GM23338 (cell line): ENCODE results near the gene RCOR1. TPM values are rescaled to one million over a fixed set of nuclear protein-coding genes. Genes with fewer than 3 reads are reported as not detected.

Experiments
- ATAC-seq: fragments of 200-7000 bp; cut with Tn5 transposase; 3 replicates; pipeline ENCODE4 v1.9.1; 2020
- DNase-seq: peaks from one replicate; pipeline ENCODE4 v3.0.0-alpha.2; 2015; ENCODE audit warnings: low spot score
- H2AFZ ChIP-seq: fragments of 200-600 bp; sonication (generic); 2 replicates; pipeline ENCODE4 v1.8.0; 2016; ENCODE audit warnings: antibody characterized with exemption, mild to moderate bottlenecking, moderate library complexity
- H3F3A ChIP-seq: fragments of 200-600 bp; sonication (generic); replicated peaks from 2 replicates; pipeline ENCODE4 v1.8.0; 2017; ENCODE audit warnings: antibody characterized with exemption, mixed run types, low read depth
- H3K27ac ChIP-seq: fragments of 200-600 bp; sonication (generic); 2 replicates; pipeline ENCODE4 v1.6.1; 2016; ENCODE audit warnings: low read depth
- H3K27me3 ChIP-seq: fragments of 200-600 bp; sonication (generic); 2 replicates; pipeline ENCODE4 v1.8.0; 2016; ENCODE audit warnings: mild to moderate bottlenecking, mixed run types, moderate library complexity; ENCODE audit not compliant: insufficient read depth
- H3K36me3 ChIP-seq: fragments of 200-600 bp; sonication (generic); 2 replicates; pipeline ENCODE4 v1.8.0; 2016; ENCODE audit warnings: mild to moderate bottlenecking; ENCODE audit not compliant: insufficient read depth
- H3K4me1 ChIP-seq: fragments of 200-600 bp; sonication (generic); 2 replicates; pipeline ENCODE4 v1.8.0; 2016; ENCODE audit warnings: mild to moderate bottlenecking, moderate library complexity; ENCODE audit not compliant: insufficient read depth
- H3K4me2 ChIP-seq: fragments of 200-600 bp; sonication (generic); 2 replicates; pipeline ENCODE4 v1.7.1; 2017; ENCODE audit warnings: mixed run types
- H3K4me3 ChIP-seq: fragments of 200-600 bp; sonication (generic); 2 replicates; pipeline ENCODE4 v1.6.1; 2016; ENCODE audit warnings: mixed run types
- H3K79me2 ChIP-seq: fragments of 200-600 bp; sonication (generic); replicated peaks from 2 replicates; pipeline ENCODE4 v1.8.0; 2017; ENCODE audit warnings: mild to moderate bottlenecking; ENCODE audit not compliant: insufficient read depth
- H3K9me2 ChIP-seq: fragments of 200-600 bp; sonication (generic); 2 replicates; pipeline ENCODE4 v1.8.0; 2017; ENCODE audit not compliant: insufficient read depth
- H4K20me1 ChIP-seq: fragments of 200-600 bp; sonication (generic); replicated peaks from 2 replicates; pipeline ENCODE4 v1.8.0; 2017; ENCODE audit warnings: mild to moderate bottlenecking; ENCODE audit not compliant: insufficient read depth
- H3K27ac Mint-ChIP-seq: 2 replicates; pipeline ENCODE4 v1.8.0; 2020; ENCODE audit warnings: inconsistent platforms, mild to moderate bottlenecking, moderate library complexity, mixed read lengths
- H3K27me3 Mint-ChIP-seq: 3 replicates; pipeline ENCODE4 v1.8.0; 2022; ENCODE audit warnings: low read depth, mild to moderate bottlenecking, moderate library complexity, mixed read lengths, inconsistent platforms; ENCODE audit not compliant: insufficient read depth, poor library complexity
- H3K36me3 Mint-ChIP-seq: 3 replicates; pipeline ENCODE4 v1.8.0; 2021; ENCODE audit warnings: low read depth, mild to moderate bottlenecking, inconsistent platforms, moderate library complexity, mixed read lengths
- H3K4me1 Mint-ChIP-seq: 3 replicates; pipeline ENCODE4 v1.8.0; 2020; ENCODE audit warnings: mild to moderate bottlenecking, inconsistent platforms, mixed read lengths
- H3K4me3 Mint-ChIP-seq: 3 replicates; pipeline ENCODE4 v1.8.0; 2021; ENCODE audit warnings: moderate library complexity, mild to moderate bottlenecking, inconsistent platforms, mixed read lengths
- H3K9me3 Mint-ChIP-seq: 3 replicates; pipeline ENCODE4 v1.8.0; 2020; ENCODE audit warnings: moderate library complexity, mild to moderate bottlenecking, inconsistent platforms, mixed read lengths
- CREB1 ChIP-seq: fragments of 250-450 bp; sonication (Bioruptor Pico); IDR thresholded peaks from 2 replicates; pipeline ENCODE4 v1.5.0; 2020; ENCODE audit warnings: low read depth, mild to moderate bottlenecking, moderate library complexity
- CTCF ChIP-seq, 2 experiments: fragments of 200-600 bp in 1 of 2; sonication (generic) in 1 of 2; conservative IDR thresholded peaks; 2 replicates each; pipeline versions ENCODE4 v1.5.1 to v1.6.1; 2016 to 2017; ENCODE audit warnings: antibody characterized with exemption in 2 of 2, low read depth in 2 of 2, mild to moderate bottlenecking in 2 of 2, moderate library complexity in 1 of 2
- ETS1 ChIP-seq: IDR thresholded peaks from 2 replicates; pipeline ENCODE4 v1.6.1; 2016; ENCODE audit warnings: antibody characterized with exemption
- EZH2 ChIP-seq: fragments of 200-600 bp; sonication (generic); IDR thresholded peaks from one replicate; pipeline ENCODE4 v1.8.0; 2017; ENCODE audit warnings: antibody characterized with exemption, mild to moderate bottlenecking, low read depth; ENCODE audit not compliant: unreplicated experiment
- EZH2phosphoT487 ChIP-seq: fragments of 200-600 bp; sonication (generic); IDR thresholded peaks from one replicate; pipeline ENCODE4 v1.8.1; 2018; ENCODE audit warnings: antibody characterized with exemption; ENCODE audit not compliant: unreplicated experiment
- JUNB ChIP-seq: IDR thresholded peaks from one replicate; pipeline ENCODE4 v1.6.1; 2016; ENCODE audit warnings: antibody characterized with exemption; ENCODE audit not compliant: unreplicated experiment
- NANOG ChIP-seq: IDR thresholded peaks from 2 replicates; pipeline ENCODE4 v1.6.1; 2016; ENCODE audit warnings: antibody characterized with exemption, borderline replicate concordance
- POLR2AphosphoS5 ChIP-seq: IDR thresholded peaks from 2 replicates; pipeline ENCODE4 v1.6.1; 2016; ENCODE audit warnings: antibody characterized with exemption, low read depth
- REST ChIP-seq: IDR thresholded peaks from one replicate; pipeline ENCODE4 v1.6.1; 2018; ENCODE audit warnings: antibody characterized with exemption; ENCODE audit not compliant: unreplicated experiment
- STAT1 ChIP-seq: IDR thresholded peaks from one replicate; pipeline ENCODE4 v1.6.1; 2016; ENCODE audit warnings: antibody characterized with exemption; ENCODE audit not compliant: unreplicated experiment
- ZNF114 ChIP-seq: fragments of 250-450 bp; sonication (Bioruptor Pico); IDR thresholded peaks from 2 replicates; pipeline ENCODE4 v1.5.0; 2020; ENCODE audit warnings: mild to moderate bottlenecking, moderate library complexity
- ZNF331 ChIP-seq: fragments of 250-450 bp; sonication (Bioruptor Pico); IDR thresholded peaks from 2 replicates; pipeline ENCODE4 v1.5.0; 2020; ENCODE audit warnings: low read depth, mild to moderate bottlenecking, moderate library complexity
- polyA plus RNA-seq: library from polyadenylated mRNA; unstranded; fragments of >200 nt; fragmentation: Nextera tagmentation; extraction: Ambion mirVana; gene quantifications from 2 replicates; pipeline ENCODE4 v1.2.1, GENCODE V29; 2016
- total RNA-seq: library from RNA; depleted of rRNA; stranded (reverse); fragments of >200 nt; shearing (Covaris generic); gene quantifications from 2 replicates; pipeline ENCODE4 v1.2.3, GENCODE V29; 2014

RCOR1 gene
- total and polyA plus RNA-seq, 2 experiments from 2014 or later: 7.6 to 26.1 TPM

- no peaks in the 10 kb centered on the region for H3K9me3 Mint-ChIP-seq
- no peaks in the 10 kb centered on the region for H3K36me3 ChIP-seq
Measured at GRCh38 chr14:102748806-102749205, 156.4 kb downstream of the RCOR1 start.

GRCh38 chr14:102749393-102750305 lies 157.2 kb downstream of the RCOR1 start:
- Histone ChIP-seq H3K27ac (peak overlapping the region; percentile 55), H2AFZ (no peak overlapping the region), H3K4me3 (no peak overlapping the region), H4K20me1 (no peaks in the 10 kb centered on the region), H3F3A (0 out of 2 replicates have a peak, but pooled peaks cover 4% of the 10 kb centered on the region), H3K36me3 (no peaks in the 10 kb centered on the region), H3K79me2 (no peaks in the 10 kb centered on the region), H3K9me2 (no peaks in the 10 kb centered on the region), H3K4me1 (peaks cover 4% of the 10 kb centered on the region; the same call in 1 of the 2 replicates), H3K27me3 (no peaks in the 10 kb centered on the region), H3K4me2 (no peak overlapping the region)
- Mint-ChIP-seq H3K27ac (peak overlapping the region; percentile 65; the same call in 1 of the 2 replicates), H3K4me1 (peaks cover 17% of the 10 kb centered on the region), H3K4me3 (no peak overlapping the region; the same call in 2 of the 3 replicates), H3K27me3 (peaks cover 11% of the 10 kb centered on the region), H3K9me3 (no peaks in the 10 kb centered on the region), H3K36me3 (peaks cover 3% of the 10 kb centered on the region; the same call in 2 of the 3 replicates)
- peak; percentile 69 for ATAC-seq
- DNase-seq: peak; percentile 67
- TF ChIP-seq ZNF114 (CRISPR knock-in tag) (no peak), EZH2phosphoT487 (no peak), REST (no peak), STAT1 (no peak), ETS1 (no peak), CREB1 (no peak), EZH2 (no peak), JUNB (no peak), NANOG (no peak), ZNF331 (CRISPR knock-in tag) (no peak)

More at GRCh38 chr14:102748806-102749205, 156.4 kb downstream of the RCOR1 start:
- peaks cover 3% of the 10 kb centered on the region; the same call in 2 of the 3 replicates for H3K36me3 Mint-ChIP-seq
- Histone ChIP-seq H3K4me1 (peaks cover 4% of the 10 kb centered on the region; the same call in 1 of the 2 replicates), H3K79me2 (no peaks in the 10 kb centered on the region), H4K20me1 (no peaks in the 10 kb centered on the region), H3F3A (0 out of 2 replicates have a peak, but pooled peaks cover 4% of the 10 kb centered on the region), H3K4me3 (no peak overlapping the region), H3K9me2 (no peaks in the 10 kb centered on the region), H2AFZ (no peak overlapping the region), H3K27ac (peak overlapping the region; percentile 55; the same call in 1 of the 2 replicates), H3K27me3 (no peaks in the 10 kb centered on the region), H3K4me2 (no peak overlapping the region)
- ATAC-seq (no peak), DNase-seq (no peak)
- peaks cover 11% of the 10 kb centered on the region for H3K27me3 Mint-ChIP-seq
- TF ChIP-seq POLR2AphosphoS5 (no peak), CTCF (conservative IDR thresholded peaks at IDR 0.05; ENCODE audit: low read depth in 2 of 2) (no peak)
- no peak overlapping the region for H3K4me3 Mint-ChIP-seq
- no peak overlapping the region for H3K27ac Mint-ChIP-seq
- H3K4me1 Mint-ChIP-seq: peaks cover 14% of the 10 kb centered on the region
